Rectal smooth muscle tissue (tissue), 1 donor: ENCODE data around the gene MYL9.

Source experiments
- H3K27ac ChIP-seq: one replicate; pipeline ENCODE4 v1.7.0; 2013; ENCODE audit warnings: low read depth, low read length, inconsistent platforms
- H3K27me3 ChIP-seq: one replicate; pipeline ENCODE4 v1.7.0; 2013; ENCODE audit warnings: low read length; ENCODE audit not compliant: control insufficient read depth, insufficient read depth
- H3K36me3 ChIP-seq: one replicate; pipeline ENCODE4 v1.7.0; 2013; ENCODE audit warnings: low read length; ENCODE audit not compliant: control insufficient read depth, insufficient read depth
- H3K4me1 ChIP-seq: one replicate; pipeline ENCODE4 v1.7.0; 2013; ENCODE audit warnings: low read length; ENCODE audit not compliant: control insufficient read depth, insufficient read depth
- H3K4me3 ChIP-seq: one replicate; pipeline ENCODE4 v1.7.0; 2013; ENCODE audit warnings: low read length
- H3K9ac ChIP-seq: one replicate; pipeline ENCODE4 v1.7.0; 2013; ENCODE audit warnings: low read length

Gene MYL9

DNA sequence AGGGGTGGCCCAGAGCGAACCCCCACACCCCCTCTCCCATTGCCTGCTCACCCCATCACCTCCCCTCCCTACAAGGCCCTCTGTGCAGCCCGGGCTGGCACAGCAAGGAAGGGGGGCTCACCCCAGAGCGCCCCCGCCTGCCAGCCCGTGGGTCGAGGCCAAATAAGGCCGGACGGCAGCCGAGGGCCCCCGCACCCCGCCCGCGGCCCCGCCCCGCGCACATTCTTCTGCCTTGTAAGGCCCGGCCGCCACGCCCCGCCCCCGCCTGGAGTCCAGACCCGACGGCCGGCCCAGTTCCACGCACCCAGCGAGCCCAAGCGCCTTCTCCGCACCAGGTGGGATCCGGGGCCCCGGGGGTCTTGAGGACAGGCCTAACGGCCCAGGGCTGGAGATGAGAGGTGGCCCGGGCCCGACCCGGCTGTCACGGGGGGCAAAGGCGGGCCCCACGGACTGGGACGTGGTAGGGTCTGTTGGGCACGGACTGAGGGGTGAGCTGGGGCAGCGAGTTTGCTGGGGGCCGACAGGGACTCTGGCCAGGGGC is at the start of gene MYL9:
TSS of gene MYL9 (plus strand) at position 293 of the 541 bp plus-strand sequence. CDS start 3,366 bp downstream, outside the sequence.
- H3K4me3 ChIP-seq, result peak within 1 kb of the TSS; percentile 80
- peaks cover 10% of the 10 kb centered on the region for H3K36me3 ChIP-seq
- peak within 1 kb of the TSS; percentile 69 for H3K9ac ChIP-seq
- H3K4me1 ChIP-seq, result peaks cover 16% of the 10 kb centered on the region
- peak within 1 kb of the TSS; percentile 100 for H3K27ac ChIP-seq
- H3K27me3 ChIP-seq, result no peaks in the 10 kb centered on the region

DNA sequence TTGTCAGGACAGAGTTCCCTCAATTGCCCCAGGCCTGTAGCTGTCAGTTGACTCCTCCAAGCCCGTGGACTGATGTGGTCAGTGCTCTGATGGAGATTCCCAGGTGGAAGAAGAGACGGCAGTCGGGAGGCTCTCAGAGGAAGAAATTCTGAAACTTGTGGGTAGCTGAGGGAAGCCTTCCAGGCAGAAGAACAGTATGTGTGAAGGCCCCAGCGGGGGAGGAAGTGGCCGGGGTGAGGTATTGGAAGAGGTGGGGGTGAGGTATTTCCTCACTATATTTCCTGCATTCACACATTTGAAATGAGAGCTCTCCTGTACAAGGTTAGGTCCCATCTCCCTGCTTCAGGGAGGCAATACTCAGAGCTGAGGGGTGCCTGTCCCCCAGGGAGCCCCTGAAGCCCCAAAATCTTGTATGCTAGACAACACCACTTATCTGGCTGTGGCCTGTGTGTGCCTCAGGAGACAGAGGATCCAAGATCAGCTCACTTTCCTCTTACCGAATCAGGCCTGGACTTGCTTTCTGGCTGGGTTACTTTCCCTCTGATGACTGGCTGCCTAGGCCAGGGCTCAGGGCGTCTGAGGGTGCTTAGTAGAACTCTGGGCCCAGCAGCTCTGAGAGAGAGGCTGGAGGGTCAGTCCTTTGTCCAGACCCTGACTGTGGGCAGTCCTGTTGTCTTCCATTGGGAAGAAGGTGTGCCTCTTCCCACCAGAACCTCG is 49.3 kb upstream of the MYL9 start:
- Histone ChIP-seq H3K27me3 (no peaks in the 10 kb centered on the region), H3K4me3 (no peak overlapping the region), H3K9ac (no peak overlapping the region), H3K4me1 (peaks cover 21% of the 10 kb centered on the region), H3K27ac (peak overlapping the region; percentile 68), H3K36me3 (peaks cover 8% of the 10 kb centered on the region)

DNA sequence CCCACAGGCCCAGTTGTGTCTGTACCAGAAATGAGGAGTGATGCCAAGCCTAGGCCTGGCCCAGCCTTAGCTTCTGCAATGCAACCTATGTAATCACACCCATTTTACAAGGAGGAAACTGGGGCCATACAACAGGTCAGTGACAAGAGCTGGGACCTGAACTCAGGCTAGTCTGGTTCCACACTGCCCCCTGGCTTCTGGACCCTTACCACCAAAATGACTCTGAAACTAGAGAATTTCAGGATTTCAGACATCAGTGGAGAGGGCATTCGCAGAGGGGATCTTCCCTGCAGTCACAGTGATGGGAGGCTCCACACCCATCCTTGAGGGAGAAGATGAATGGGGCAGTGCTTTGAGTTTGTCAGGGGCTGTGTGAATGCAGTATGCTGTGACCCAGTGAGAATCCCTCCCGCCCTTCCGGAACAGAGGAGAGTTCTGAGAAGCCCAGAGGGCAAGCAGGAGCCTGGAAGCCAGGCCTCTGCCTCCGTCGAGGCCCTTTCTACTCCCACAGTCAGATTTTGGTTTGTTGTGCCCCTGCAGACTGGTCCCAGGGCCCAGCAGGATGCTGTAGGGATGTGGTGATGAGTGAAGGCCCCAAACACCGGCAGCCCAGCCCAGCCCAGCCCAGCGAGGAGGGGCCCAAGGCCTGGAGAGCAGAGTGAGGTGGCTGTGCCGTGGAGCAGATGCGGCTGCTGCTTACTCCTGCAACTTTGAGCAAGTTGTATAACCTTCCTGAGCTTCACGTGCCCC is 48.1 kb upstream of the MYL9 start:
- Histone ChIP-seq H3K9ac (no peak overlapping the region), H3K27ac (peak overlapping the region; percentile 68), H3K4me1 (peaks cover 21% of the 10 kb centered on the region), H3K4me3 (no peak overlapping the region), H3K36me3 (peaks cover 20% of the 10 kb centered on the region), H3K27me3 (no peaks in the 10 kb centered on the region)

DNA sequence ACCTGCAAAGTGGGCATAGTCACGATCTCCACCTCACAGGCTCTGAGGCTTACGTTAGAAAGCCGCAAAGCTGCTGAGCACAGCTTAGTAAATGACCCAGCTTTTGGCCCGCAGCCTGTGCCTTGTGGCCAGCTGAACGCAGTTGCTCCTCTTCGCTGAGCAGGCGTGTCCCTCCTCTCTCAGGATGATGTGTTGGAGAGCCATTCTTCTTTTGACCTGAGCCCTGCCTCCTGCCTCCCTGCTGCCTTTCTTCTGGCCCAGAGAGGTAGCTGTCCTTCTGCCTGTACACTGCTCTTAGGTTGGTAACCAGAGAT is 47.6 kb upstream of the MYL9 start:
- Histone ChIP-seq H3K4me1 (peaks cover 21% of the 10 kb centered on the region), H3K4me3 (no peak overlapping the region), H3K27me3 (no peaks in the 10 kb centered on the region), H3K27ac (peak overlapping the region; percentile 68), H3K36me3 (peaks cover 25% of the 10 kb centered on the region), H3K9ac (no peak overlapping the region)

DNA sequence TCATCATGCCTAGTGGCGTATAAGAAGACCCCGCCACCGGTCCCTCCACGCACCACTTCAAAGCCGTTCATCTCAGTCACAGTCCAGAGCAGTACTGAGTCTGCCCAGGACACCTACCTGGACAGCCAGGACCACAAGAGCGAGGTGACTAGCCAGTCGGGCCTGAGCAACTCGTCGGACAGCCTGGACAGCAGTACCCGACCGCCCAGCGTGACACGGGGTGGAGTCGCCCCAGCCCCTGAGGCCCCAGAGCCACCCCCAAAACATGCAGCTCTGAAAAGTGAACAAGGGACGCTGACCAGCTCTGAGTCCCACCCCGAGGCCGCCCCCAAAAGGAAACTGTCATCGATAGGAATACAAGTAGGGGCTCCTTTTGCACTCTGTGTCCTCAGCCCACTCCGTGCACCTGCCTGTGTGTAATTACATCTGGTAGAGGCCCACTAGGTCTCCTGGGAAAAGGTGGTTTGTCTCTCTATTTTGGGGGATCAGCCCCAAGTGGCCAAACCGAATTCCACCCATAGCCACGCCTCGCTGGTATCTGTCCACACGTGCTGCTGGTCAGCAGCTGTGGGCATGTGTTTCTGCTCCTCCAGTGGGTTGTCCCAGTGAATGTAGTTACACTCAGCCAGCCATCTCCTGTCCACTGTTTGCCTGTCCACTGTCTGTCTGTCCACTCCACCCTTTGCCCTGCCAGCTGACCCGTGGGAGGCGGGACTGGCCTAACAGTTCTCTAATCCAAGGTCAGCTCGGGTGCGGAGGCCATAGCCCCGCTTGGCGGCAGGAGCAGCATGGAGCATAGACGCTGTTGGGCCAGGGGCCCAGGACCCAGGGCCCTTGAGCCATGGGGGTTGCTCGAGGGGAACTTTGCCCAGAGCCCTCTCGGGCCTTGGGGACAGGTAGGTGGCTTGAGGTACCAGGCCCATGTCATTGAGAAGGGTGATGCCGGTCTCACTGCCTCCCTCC is 44.3 kb upstream of the MYL9 start:
- Histone ChIP-seq H3K27ac (no peak overlapping the region), H3K4me3 (no peak overlapping the region), H3K36me3 (peaks cover 43% of the 10 kb centered on the region), H3K9ac (no peak overlapping the region), H3K27me3 (no peaks in the 10 kb centered on the region), H3K4me1 (peaks cover 20% of the 10 kb centered on the region)

DNA sequence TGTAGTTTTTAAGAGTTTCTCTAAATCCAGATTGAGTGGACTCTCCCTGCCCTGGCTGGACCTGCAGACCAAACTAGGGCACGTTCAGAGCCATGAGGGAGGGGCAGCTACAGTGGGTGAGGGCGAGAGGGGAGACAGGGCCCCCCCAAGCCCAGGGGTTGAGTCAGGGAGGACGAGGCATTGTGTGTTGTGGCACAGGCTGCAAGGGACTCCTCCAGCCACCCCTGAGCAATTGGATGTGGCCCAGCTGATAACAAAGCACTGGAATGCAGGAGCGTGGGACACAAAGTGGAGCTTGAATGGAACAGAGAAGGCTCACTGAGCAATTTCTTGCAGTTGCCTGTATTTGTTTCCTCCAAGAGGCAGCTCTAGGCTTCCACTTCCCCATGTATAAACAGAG is 43.5 kb upstream of the MYL9 start:
- Histone ChIP-seq H3K27me3 (no peaks in the 10 kb centered on the region), H3K36me3 (peaks cover 43% of the 10 kb centered on the region), H3K4me1 (peaks cover 13% of the 10 kb centered on the region), H3K4me3 (no peak overlapping the region), H3K27ac (no peak overlapping the region), H3K9ac (no peak overlapping the region)

DNA sequence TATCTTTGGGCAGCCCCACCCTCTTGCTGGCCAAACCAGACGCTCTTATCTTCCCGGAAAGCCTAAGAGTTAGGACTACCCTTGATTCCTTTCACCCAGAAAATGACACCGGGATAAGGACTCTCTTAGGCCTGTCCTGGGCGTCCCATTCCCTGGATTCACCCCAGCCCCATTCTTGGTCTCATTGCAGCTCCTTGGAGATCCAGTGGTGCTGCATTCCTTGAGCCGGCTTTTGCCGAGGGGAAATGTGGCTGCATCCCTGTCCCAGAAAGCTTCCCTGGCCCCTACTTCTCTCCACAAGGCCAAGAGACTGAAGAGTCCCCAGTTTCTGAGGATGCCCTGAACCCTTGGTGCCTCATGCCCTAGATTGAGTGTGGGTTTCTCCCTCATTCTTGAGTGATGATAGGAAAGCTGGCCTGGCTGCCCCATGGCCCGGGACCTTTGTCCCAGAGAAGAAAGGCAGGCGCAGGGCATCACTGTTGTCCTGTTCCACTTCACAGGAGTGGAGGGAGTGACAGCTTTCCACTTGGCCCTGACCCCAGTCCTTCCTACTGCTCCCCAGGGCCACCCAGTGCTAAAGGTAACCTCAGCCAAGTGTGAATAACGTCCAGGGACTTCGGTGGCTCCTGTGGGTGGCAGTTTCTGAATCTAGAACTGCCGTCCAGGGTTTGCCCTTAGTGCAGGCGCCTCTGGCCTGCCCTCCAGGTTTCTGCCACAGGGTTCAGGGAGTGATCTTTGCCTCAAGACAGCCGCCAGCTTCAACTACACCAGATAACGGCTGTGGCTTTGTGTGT is 42.7 kb upstream of the MYL9 start:
- Histone ChIP-seq H3K27ac (no peak overlapping the region), H3K4me1 (peaks cover 6% of the 10 kb centered on the region), H3K27me3 (no peaks in the 10 kb centered on the region), H3K4me3 (no peak overlapping the region), H3K36me3 (peaks cover 43% of the 10 kb centered on the region), H3K9ac (no peak overlapping the region)

DNA sequence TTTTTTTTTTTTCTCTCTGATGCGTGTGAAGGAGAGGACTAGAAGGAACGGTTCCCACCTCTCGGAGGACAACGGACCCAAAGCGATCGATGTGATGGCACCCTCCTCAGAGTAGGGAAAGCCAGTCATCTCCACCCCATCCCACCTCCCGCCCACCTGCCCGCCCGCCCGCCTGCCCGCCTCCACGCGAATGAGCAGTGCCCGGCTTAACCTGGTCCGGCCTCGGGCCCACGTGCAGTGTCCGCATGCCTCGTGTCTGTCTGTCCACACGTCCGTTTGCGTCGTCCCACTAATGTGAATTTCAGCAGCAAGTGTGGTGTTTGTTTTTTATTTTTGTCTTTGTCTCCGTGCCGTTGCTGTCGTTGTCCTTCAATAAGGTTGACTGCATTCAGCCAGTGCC is 42.1 kb upstream of the MYL9 start:
- Histone ChIP-seq H3K9ac (no peak overlapping the region), H3K4me1 (no peaks in the 10 kb centered on the region), H3K4me3 (no peak overlapping the region), H3K27ac (no peak overlapping the region), H3K27me3 (no peaks in the 10 kb centered on the region), H3K36me3 (peaks cover 43% of the 10 kb centered on the region)

DNA sequence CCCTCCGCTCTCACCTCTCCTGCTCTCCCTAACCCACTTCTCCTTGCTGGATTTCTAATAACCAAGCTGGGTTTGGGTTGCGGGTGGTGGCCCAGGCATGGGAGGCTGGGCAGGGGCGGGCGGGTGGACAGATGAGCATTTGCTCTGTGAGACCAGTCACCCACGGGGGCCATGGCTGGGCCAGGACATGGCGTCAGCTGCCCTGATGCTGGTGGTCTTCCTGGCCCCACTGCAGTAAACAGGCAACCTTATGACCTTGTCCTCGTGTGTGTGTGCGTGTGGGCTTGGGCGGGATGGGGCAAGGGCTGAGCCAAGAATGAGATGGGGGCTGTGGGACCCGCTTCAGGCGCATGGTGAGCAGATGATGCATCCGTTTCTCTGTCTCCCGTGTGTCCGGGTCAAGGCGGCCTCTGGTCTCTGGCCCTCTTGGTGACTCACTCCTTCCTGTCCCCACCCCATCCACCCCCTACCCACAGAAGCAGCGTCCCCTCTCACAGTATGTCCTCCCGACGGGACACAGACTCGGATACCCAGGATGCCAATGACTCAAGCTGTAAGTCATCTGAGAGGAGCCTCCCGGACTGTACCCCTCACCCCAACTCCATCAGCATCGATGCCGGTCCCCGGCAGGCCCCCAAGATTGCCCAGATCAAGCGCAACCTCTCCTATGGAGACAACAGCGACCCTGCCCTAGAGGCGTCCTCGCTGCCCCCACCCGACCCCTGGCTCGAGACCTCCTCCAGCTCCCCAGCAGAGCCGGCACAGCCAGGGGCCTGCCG is 41.4 kb upstream of the MYL9 start:
- peaks cover 48% of the 10 kb centered on the region for H3K36me3 ChIP-seq
- H3K27me3 ChIP-seq, result no peaks in the 10 kb centered on the region
- H3K9ac ChIP-seq, result no peak overlapping the region
- H3K4me1 ChIP-seq, result no peaks in the 10 kb centered on the region
- no peak overlapping the region for H3K4me3 ChIP-seq
- H3K27ac ChIP-seq, result no peak overlapping the region

DNA sequence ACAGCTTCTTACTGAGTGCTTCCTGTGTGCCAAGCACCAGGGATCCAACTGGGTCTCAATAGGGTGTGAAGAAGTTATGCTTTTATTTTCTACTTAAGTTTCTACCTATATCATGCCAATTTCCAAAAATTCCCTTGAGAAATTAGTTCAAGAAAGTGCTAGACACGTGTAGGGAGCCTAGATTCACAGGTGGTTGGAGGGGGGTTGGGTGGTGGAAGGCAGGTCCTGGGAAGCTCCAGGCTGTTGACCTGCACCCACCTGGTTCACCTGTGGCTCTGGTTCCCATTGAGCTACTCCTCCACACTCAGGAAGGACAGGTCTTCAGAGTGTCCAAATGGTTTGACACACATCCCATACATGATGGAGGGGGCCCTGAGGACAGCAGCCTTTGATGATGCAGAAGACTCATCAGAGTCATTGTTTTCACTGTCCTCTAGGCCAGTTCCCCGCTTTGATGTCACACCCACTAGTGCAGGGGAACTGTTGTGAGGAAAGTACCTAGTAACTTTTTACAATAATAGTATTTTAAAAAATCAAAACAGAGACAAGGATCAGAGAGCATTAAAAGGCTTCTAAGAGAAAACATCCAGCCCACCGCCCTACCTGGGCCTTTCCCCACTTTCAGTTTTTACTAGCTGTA is 39.8 kb upstream of the MYL9 start:
- Histone ChIP-seq H3K4me1 (no peaks in the 10 kb centered on the region), H3K27ac (no peak overlapping the region), H3K27me3 (no peaks in the 10 kb centered on the region), H3K36me3 (peaks cover 45% of the 10 kb centered on the region), H3K9ac (no peak overlapping the region), H3K4me3 (no peak overlapping the region)

DNA sequence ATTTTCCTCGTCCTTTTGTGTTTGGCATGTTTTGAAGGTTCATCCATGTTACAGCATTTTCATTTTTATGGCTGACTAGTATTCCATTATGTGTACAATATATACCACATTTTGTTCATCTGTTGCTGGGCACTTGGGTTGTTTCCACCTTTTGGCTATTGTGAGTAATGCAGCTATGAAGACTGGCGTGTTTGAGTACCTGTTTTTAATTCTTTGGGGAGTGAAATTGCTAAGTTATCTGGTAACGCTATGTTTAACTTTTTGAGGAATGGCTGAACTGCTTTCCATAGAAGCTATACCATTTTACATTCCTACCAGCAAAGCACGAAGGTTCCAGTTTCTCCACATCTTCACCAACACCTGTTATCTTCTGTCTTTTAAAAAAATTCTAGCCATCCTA is 37.0 kb upstream of the MYL9 start:
- no peaks in the 10 kb centered on the region for H3K4me1 ChIP-seq
- peaks cover 19% of the 10 kb centered on the region for H3K36me3 ChIP-seq
- no peaks in the 10 kb centered on the region for H3K27me3 ChIP-seq
- no peak overlapping the region for H3K27ac ChIP-seq
- H3K4me3 ChIP-seq, result no peak overlapping the region
- no peak overlapping the region for H3K9ac ChIP-seq
